ENCODE data around the gene ALOX5AP.

ALOX5AP gene

GRCh38 chr13:30751183-30751933, 16.0 kb downstream of the ALOX5AP start:
- Histone ChIP-seq H3K27me3 (ENCODE audit: control insufficient read depth, insufficient read depth, low read length) (no peaks in the 10 kb centered on the region), H3K9ac (ENCODE audit: low read length) (no peak overlapping the region), H3K27ac (ENCODE audit: low read depth, low read length) (no peak overlapping the region), H3K4me1 (ENCODE audit: control insufficient read depth, insufficient read depth, low read length) (no peaks in the 10 kb centered on the region), H3K9me3 (ENCODE audit: control insufficient read depth, insufficient read depth, low read depth, low read length) (peaks cover 3% of the 10 kb centered on the region; the same call in 1 of the 2 replicates), H3K4me3 (ENCODE audit: low read depth, low read length) (no peak overlapping the region), H3K36me3 (ENCODE audit: control insufficient read depth, insufficient read depth, low read length) (no peaks in the 10 kb centered on the region)

- H3K4me3 ChIP-seq (ENCODE audit: low read depth, low read length), result no peak overlapping the region
- peaks cover 3% of the 10 kb centered on the region; the same call in 1 of the 2 replicates for H3K9me3 ChIP-seq (ENCODE audit: control insufficient read depth, insufficient read depth, low read depth, low read length)
- H3K27ac ChIP-seq (ENCODE audit: low read depth, low read length), result no peak overlapping the region
- no peaks in the 10 kb centered on the region for H3K27me3 ChIP-seq (ENCODE audit: control insufficient read depth, insufficient read depth, low read length)
- H3K36me3 ChIP-seq (ENCODE audit: control insufficient read depth, insufficient read depth, low read length), result no peaks in the 10 kb centered on the region
- H3K9ac ChIP-seq (ENCODE audit: low read length), result no peak overlapping the region
- no peaks in the 10 kb centered on the region for H3K4me1 ChIP-seq (ENCODE audit: control insufficient read depth, insufficient read depth, low read length)
These were observed 17.0 kb downstream of the ALOX5AP start for GRCh38 chr13:30752201-30752797.

GRCh38 chr13:30753030-30753616, 17.8 kb downstream of the ALOX5AP start:
- H3K27ac ChIP-seq (ENCODE audit: low read depth, low read length), result no peak overlapping the region
- H3K36me3 ChIP-seq (ENCODE audit: control insufficient read depth, insufficient read depth, low read length), result no peaks in the 10 kb centered on the region
- peaks cover 3% of the 10 kb centered on the region; the same call in 1 of the 2 replicates for H3K9me3 ChIP-seq (ENCODE audit: control insufficient read depth, insufficient read depth, low read depth, low read length)
- H3K9ac ChIP-seq (ENCODE audit: low read length), result no peak overlapping the region
- no peaks in the 10 kb centered on the region for H3K27me3 ChIP-seq (ENCODE audit: control insufficient read depth, insufficient read depth, low read length)
- H3K4me1 ChIP-seq (ENCODE audit: control insufficient read depth, insufficient read depth, low read length), result no peaks in the 10 kb centered on the region
- no peak overlapping the region for H3K4me3 ChIP-seq (ENCODE audit: low read depth, low read length)

- Histone ChIP-seq H3K36me3 (ENCODE audit: control insufficient read depth, insufficient read depth, low read length) (no peaks in the 10 kb centered on the region), H3K27me3 (ENCODE audit: control insufficient read depth, insufficient read depth, low read length) (no peaks in the 10 kb centered on the region), H3K4me1 (ENCODE audit: control insufficient read depth, insufficient read depth, low read length) (no peaks in the 10 kb centered on the region)
These were observed 20.3 kb downstream of the ALOX5AP start for GRCh38 chr13:30755678-30756077.

GRCh38 chr13:30757026-30757742, 21.8 kb downstream of the ALOX5AP start:
- Histone ChIP-seq H3K36me3 (ENCODE audit: control insufficient read depth, insufficient read depth, low read length) (no peaks in the 10 kb centered on the region), H3K4me1 (ENCODE audit: control insufficient read depth, insufficient read depth, low read length) (no peaks in the 10 kb centered on the region), H3K27ac (ENCODE audit: low read depth, low read length) (no peak overlapping the region), H3K27me3 (ENCODE audit: control insufficient read depth, insufficient read depth, low read length) (no peaks in the 10 kb centered on the region), H3K9ac (ENCODE audit: low read length) (no peak overlapping the region), H3K9me3 (ENCODE audit: control insufficient read depth, insufficient read depth, low read depth, low read length) (no peaks in the 10 kb centered on the region), H3K4me3 (ENCODE audit: low read depth, low read length) (no peak overlapping the region)

More at GRCh38 chr13:30755678-30756077, 20.3 kb downstream of the ALOX5AP start:
- H3K27ac ChIP-seq (ENCODE audit: low read depth, low read length), result no peak overlapping the region
- no peak overlapping the region for H3K4me3 ChIP-seq (ENCODE audit: low read depth, low read length)
- H3K9me3 ChIP-seq (ENCODE audit: control insufficient read depth, insufficient read depth, low read depth, low read length), result peaks cover 3% of the 10 kb centered on the region; the same call in 1 of the 2 replicates
- no peak overlapping the region for H3K9ac ChIP-seq (ENCODE audit: low read length)

- H3K9me3 ChIP-seq (ENCODE audit: control insufficient read depth, insufficient read depth, low read depth, low read length), result no peaks in the 10 kb centered on the region
- no peaks in the 10 kb centered on the region for H3K36me3 ChIP-seq (ENCODE audit: control insufficient read depth, insufficient read depth, low read length)
- H3K27me3 ChIP-seq (ENCODE audit: control insufficient read depth, insufficient read depth, low read length), result no peaks in the 10 kb centered on the region
- no peak overlapping the region for H3K27ac ChIP-seq (ENCODE audit: low read depth, low read length)
- no peak overlapping the region for H3K4me3 ChIP-seq (ENCODE audit: low read depth, low read length)
- no peak overlapping the region for H3K9ac ChIP-seq (ENCODE audit: low read length)
- H3K4me1 ChIP-seq (ENCODE audit: control insufficient read depth, insufficient read depth, low read length), result no peaks in the 10 kb centered on the region
These were observed 24.4 kb downstream of the ALOX5AP start for GRCh38 chr13:30759748-30760147.

GRCh38 chr13:30762643-30763042, 27.3 kb downstream of the ALOX5AP start:
- Histone ChIP-seq H3K27me3 (ENCODE audit: control insufficient read depth, insufficient read depth, low read length) (no peaks in the 10 kb centered on the region), H3K36me3 (ENCODE audit: control insufficient read depth, insufficient read depth, low read length) (no peaks in the 10 kb centered on the region), H3K9me3 (ENCODE audit: control insufficient read depth, insufficient read depth, low read depth, low read length) (no peaks in the 10 kb centered on the region), H3K4me1 (ENCODE audit: control insufficient read depth, insufficient read depth, low read length) (no peaks in the 10 kb centered on the region), H3K9ac (ENCODE audit: low read length) (no peak overlapping the region), H3K4me3 (ENCODE audit: low read depth, low read length) (no peak overlapping the region), H3K27ac (ENCODE audit: low read depth, low read length) (no peak overlapping the region)

GRCh38 chr13:30763786-30764413, 28.6 kb downstream of the ALOX5AP start:
- Histone ChIP-seq H3K36me3 (ENCODE audit: control insufficient read depth, insufficient read depth, low read length) (no peaks in the 10 kb centered on the region), H3K9me3 (ENCODE audit: control insufficient read depth, insufficient read depth, low read depth, low read length) (no peaks in the 10 kb centered on the region), H3K4me1 (ENCODE audit: control insufficient read depth, insufficient read depth, low read length) (no peaks in the 10 kb centered on the region)

GRCh38 chr13:30766231-30766630, 30.9 kb downstream of the ALOX5AP start:
- Histone ChIP-seq H3K9ac (ENCODE audit: low read length) (no peak overlapping the region), H3K36me3 (ENCODE audit: control insufficient read depth, insufficient read depth, low read length) (no peaks in the 10 kb centered on the region), H3K4me3 (ENCODE audit: low read depth, low read length) (no peak overlapping the region), H3K27me3 (ENCODE audit: control insufficient read depth, insufficient read depth, low read length) (no peaks in the 10 kb centered on the region), H3K4me1 (ENCODE audit: control insufficient read depth, insufficient read depth, low read length) (no peaks in the 10 kb centered on the region), H3K9me3 (ENCODE audit: control insufficient read depth, insufficient read depth, low read depth, low read length) (no peaks in the 10 kb centered on the region), H3K27ac (ENCODE audit: low read depth, low read length) (no peak overlapping the region)

More at GRCh38 chr13:30763786-30764413, 28.6 kb downstream of the ALOX5AP start:
- H3K27me3 ChIP-seq (ENCODE audit: control insufficient read depth, insufficient read depth, low read length), result no peaks in the 10 kb centered on the region
- H3K9ac ChIP-seq (ENCODE audit: low read length), result no peak overlapping the region
- H3K27ac ChIP-seq (ENCODE audit: low read depth, low read length), result no peak overlapping the region
- H3K4me3 ChIP-seq (ENCODE audit: low read depth, low read length), result no peak overlapping the region

GRCh38 chr13:30770929-30771328, 35.6 kb downstream of the ALOX5AP start:
- Histone ChIP-seq H3K4me3 (ENCODE audit: low read depth, low read length) (no peak overlapping the region), H3K36me3 (ENCODE audit: control insufficient read depth, insufficient read depth, low read length) (no peaks in the 10 kb centered on the region), H3K27ac (ENCODE audit: low read depth, low read length) (no peak overlapping the region), H3K9me3 (ENCODE audit: control insufficient read depth, insufficient read depth, low read depth, low read length) (0 out of 2 replicates have a peak, but pooled peaks cover 6% of the 10 kb centered on the region), H3K27me3 (ENCODE audit: control insufficient read depth, insufficient read depth, low read length) (no peaks in the 10 kb centered on the region), H3K4me1 (ENCODE audit: control insufficient read depth, insufficient read depth, low read length) (no peaks in the 10 kb centered on the region), H3K9ac (ENCODE audit: low read length) (no peak overlapping the region)

All from HUES6 (cell line).